ENCODE data around the gene GPATCH2L.

GPATCH2L gene

GRCh38 chr14:76196980-76197695, 45.4 kb downstream of the GPATCH2L start:
- no peak for DNase-seq (ENCODE audit: low read depth, low spot score)

- peak; percentile 9 for DNase-seq (ENCODE audit: low read depth, low spot score)
Observed at GRCh38 chr14:76201162-76201561, 49.4 kb downstream of the GPATCH2L start.

GRCh38 chr14:76203086-76204001, 51.6 kb downstream of the GPATCH2L start:
- peak; percentile 91 for DNase-seq (ENCODE audit: low read depth, low spot score)

- no peak for DNase-seq (ENCODE audit: low read depth, low spot score)
Observed at GRCh38 chr14:76204461-76205230, 52.9 kb downstream of the GPATCH2L start.

- DNase-seq (ENCODE audit: low read depth, low spot score) = no peak
Observed at GRCh38 chr14:76205708-76206107, 54.0 kb downstream of the GPATCH2L start.

- DNase-seq (ENCODE audit: low read depth, low spot score) = no peak
Observed at GRCh38 chr14:76208340-76208739, 56.6 kb downstream of the GPATCH2L start.

GRCh38 chr14:76212242-76212641, 60.5 kb downstream of the GPATCH2L start:
- no peak for DNase-seq (ENCODE audit: low read depth, low spot score)

- no peak for DNase-seq (ENCODE audit: low read depth, low spot score)
Observed at GRCh38 chr14:76217179-76217578, 65.5 kb downstream of the GPATCH2L start.

GRCh38 chr14:76218662-76219061, 66.9 kb downstream of the GPATCH2L start:
- DNase-seq (ENCODE audit: low read depth, low spot score) = no peak

GRCh38 chr14:76219873-76220272, 68.2 kb downstream of the GPATCH2L start:
- DNase-seq (ENCODE audit: low read depth, low spot score) = no peak

GRCh38 chr14:76227450-76228050, 75.8 kb downstream of the GPATCH2L start:
- DNase-seq (ENCODE audit: low read depth, low spot score) = no peak

- no peak for DNase-seq (ENCODE audit: low read depth, low spot score)
Observed at GRCh38 chr14:76228138-76228537, 76.4 kb downstream of the GPATCH2L start.

- DNase-seq (ENCODE audit: low read depth, low spot score) = no peak
Observed at GRCh38 chr14:76232800-76233199, 81.1 kb downstream of the GPATCH2L start.

- DNase-seq (ENCODE audit: low read depth, low spot score) = no peak
Observed at GRCh38 chr14:76235628-76236027, 83.9 kb downstream of the GPATCH2L start.

- DNase-seq (ENCODE audit: low read depth, low spot score) = peak; percentile 71
Observed at GRCh38 chr14:76236172-76237130, 84.7 kb downstream of the GPATCH2L start.

- no peak for DNase-seq (ENCODE audit: low read depth, low spot score)
Observed at GRCh38 chr14:76237349-76237990, 85.7 kb downstream of the GPATCH2L start.

GRCh38 chr14:76245097-76245496, 93.4 kb downstream of the GPATCH2L start:
- DNase-seq (ENCODE audit: low read depth, low spot score) = peak; percentile 43

GRCh38 chr14:76250302-76250701, 98.6 kb downstream of the GPATCH2L start:
- no peak for DNase-seq (ENCODE audit: low read depth, low spot score)

- no peak for DNase-seq (ENCODE audit: low read depth, low spot score)
Observed at GRCh38 chr14:76252471-76252870, 100.7 kb downstream of the GPATCH2L start.

GRCh38 chr14:76253111-76253510, 101.4 kb downstream of the GPATCH2L start:
- DNase-seq (ENCODE audit: low read depth, low spot score) = no peak
